Pulmonary artery endothelial cell (primary cell): ENCODE measurements around the gene L1TD1. TPM values are rescaled to one million over a fixed set of nuclear protein-coding genes. Genes with fewer than 3 reads are reported as not detected.
"Not testable (repeated sequence)": the region's sequence is repeated elsewhere in the genome, so short reads cannot be mapped to it uniquely, and the experiment has no call there.

Source experiments
- DNase-seq: peaks from one replicate; pipeline ENCODE4 v3.0.0-alpha.2; 2011; ENCODE audit warnings: low read depth, low spot score
- total RNA-seq: library from RNA; depleted of rRNA; stranded (reverse); fragments of >200 nt; gene quantifications from 2 replicates; pipeline ENCODE4 v1.2.3, GENCODE V29; 2014

Gene L1TD1
- total RNA-seq, 1 donor from 2014 or later, result not detected

DNA sequence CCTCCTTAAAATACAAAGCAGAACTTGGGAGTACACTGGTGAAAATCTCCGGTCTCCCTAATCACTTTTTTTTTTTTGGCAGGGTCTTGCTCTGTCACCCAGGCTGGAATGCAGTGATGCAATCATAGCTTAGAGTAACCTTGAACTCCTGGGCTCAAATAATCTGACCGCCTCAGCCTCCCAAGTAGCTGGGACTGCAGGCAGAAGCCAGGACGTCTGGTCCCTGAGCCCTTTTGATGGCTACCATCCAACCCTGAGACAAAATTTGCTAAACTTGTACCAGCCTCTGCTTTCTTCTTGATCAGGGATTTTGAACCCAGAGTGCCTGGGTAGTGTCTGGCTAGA, 4.1 kb downstream of the L1TD1 start:
- no peak for DNase-seq

DNA sequence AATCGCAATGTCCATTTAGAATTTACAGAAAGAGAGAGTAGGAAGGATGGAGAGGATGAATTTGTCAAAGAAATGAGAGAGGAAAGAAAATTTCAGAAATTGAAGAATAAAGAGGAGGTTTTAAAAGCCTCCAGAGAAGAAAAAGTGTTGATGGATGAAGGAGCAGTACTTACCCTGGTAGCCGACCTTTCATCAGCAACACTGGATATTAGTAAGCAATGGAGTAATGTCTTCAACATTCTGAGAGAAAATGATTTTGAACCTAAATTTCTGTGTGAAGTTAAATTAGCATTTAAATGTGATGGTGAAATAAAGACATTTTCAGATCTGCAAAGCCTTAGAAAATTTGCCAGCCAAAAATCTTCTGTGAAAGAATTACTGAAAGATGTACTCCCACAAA, 12.5 kb downstream of the L1TD1 start:
- DNase-seq, result no peak

DNA sequence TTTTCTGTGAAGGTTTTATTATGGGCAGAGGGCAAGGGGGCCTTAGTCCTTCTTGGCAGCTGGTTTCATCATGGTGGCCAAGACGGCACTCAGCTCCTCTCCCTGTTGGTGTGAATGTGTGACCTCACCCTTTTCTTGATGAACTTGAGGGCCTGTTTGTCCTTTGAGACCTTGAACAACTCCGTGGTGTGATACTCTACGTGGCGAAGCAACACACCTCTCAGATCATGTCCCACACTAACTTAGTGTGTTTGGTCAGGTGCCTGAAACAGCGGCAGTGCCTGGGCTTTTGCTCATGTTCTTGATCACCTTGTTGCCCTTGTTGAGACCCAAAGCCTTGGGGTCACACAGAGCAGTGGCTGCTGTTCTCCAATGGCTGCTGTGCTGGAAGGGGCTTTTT, 13.4 kb downstream of the L1TD1 start:
- DNase-seq, result no peak

DNA sequence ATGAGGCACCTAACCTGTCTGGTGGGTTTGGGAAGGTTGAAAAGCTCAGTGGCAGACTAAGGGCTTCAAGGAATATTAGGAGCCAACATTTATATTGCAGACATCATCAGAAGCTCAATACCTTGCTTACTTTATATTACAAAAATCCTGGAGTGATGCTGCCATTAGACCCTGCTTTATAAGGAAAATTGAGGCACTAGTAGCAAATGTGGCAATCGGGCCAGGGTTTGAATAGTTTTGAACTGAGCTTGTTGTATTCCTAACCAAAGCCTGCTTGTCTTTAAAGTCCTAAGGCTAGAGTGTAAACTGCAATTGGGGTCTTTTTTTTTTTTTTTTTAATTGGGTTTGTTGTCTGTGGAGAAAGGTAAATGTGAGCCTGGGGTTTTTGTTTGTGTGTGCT, 14.3 kb downstream of the L1TD1 start:
- DNase-seq, result no peak

DNA sequence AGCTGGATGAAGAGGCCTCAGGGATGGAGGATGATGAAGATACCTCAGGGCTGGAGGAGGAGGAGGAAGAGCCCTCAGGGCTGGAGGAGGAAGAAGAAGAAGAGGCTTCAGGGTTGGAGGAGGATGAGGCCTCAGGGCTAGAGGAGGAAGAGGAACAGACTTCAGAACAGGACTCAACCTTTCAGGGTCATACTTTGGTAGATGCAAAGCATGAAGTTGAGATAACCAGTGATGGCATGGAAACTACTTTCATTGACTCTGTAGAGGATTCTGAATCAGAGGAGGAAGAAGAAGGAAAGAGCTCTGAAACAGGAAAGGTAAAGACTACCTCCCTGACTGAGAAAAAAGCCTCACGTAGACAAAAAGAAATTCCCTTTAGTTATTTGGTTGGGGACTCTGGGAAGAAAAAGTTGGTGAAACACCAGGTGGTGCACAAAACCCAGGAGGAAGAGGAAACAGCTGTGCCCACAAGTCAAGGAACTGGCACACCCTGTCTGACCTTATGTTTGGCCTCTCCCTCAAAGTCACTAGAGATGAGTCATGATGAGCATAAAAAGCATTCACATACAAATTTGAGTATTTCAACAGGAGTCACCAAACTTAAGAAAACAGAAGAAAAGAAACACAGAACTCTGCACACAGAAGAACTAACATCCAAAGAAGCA, 15.4 kb downstream of the L1TD1 start:
- DNase-seq, result no peak

DNA sequence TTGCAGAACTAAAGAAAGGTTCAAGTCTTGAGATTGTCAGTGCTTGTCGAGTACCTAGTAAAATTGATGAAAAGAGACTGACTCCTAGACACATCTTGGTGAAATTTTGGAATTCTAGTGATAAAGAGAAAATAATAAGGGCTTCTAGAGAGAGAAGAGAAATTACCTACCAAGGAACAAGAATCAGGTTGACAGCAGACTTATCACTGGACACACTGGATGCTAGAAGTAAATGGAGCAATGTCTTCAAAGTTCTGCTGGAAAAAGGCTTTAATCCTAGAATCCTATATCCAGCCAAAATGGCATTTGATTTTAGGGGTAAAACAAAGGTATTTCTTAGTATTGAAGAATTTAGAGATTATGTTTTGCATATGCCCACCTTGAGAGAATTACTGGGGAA, 16.3 kb downstream of the L1TD1 start:
- DNase-seq, result no peak

DNA sequence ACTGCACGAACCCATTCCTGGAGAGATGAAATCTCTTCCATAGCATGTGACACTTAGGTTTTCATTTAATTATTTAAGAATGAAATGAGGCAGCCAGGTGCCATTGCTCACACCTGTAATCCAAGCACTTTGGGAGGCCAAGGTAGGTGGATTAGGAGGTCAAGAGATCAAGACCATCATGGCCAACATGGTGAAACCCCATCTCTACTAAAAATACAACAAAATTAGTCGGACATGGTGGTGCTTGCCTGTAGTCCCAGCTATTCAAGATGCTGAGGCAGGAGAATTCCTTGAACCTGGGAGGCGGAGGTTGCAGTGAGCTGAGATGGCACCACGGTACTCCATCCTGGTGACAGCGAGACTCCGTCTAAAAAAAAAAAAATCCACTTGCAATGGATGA, 17.8 kb downstream of the L1TD1 start:
- no peak for DNase-seq

DNA sequence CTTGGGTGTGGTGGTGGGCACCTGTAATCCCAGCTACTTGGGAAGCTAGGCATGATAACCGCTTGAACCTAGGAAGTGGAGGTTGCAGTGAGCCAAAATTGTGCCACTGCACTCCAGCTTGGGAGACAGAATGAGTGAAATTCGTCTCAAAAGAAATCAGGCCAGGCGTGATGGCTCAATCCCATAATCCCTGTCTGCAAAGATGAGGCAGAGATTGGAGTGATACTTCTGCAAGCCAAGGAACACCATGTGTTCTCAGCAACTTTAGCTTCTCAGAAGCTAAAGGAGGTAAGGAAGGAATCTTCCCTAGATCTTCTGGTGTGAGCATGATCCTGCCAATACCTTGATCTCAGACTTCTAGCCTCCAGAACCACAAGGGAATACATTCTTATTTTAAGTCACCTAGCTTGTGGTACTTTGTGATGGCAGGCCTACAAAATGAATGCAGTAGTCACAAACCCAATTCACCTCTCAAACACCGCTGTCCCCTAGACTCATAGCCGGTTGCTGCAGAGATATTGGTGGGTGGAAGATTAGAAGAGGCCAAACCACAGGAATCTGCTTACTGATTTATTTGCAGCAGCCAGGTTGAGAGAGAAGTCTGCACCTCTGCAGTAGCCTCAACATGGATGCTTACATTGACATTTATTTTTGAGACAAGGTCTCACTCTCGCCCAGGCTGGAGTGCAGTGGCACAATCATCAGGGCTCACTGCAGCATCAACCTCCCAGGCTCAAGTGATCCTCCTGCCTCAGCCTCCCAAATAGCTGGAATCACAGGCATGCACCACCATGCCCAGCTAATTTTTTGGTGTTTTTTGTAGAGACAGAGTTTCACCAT, 18.6 kb downstream of the L1TD1 start:
- no peak for DNase-seq

DNA sequence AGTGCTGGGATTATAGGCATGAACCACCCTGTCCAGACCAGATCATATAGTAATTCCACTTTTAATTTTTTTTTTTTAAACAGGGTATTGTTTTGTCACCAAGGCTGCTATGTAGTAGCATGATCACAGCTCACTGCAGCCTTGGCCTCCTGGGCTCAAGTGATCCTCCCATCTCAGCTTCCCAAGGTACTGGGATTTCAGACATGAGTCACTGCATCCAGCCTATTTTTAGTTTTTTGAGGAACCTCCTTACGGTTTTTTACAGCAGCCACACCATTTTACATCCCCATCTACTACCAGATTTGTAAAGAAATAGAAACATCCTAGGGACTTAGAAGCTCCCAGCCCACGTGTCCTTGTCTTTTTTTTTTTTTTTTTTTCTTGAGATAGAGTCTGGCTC, 24.0 kb downstream of the L1TD1 start:
- DNase-seq, result no peak

DNA sequence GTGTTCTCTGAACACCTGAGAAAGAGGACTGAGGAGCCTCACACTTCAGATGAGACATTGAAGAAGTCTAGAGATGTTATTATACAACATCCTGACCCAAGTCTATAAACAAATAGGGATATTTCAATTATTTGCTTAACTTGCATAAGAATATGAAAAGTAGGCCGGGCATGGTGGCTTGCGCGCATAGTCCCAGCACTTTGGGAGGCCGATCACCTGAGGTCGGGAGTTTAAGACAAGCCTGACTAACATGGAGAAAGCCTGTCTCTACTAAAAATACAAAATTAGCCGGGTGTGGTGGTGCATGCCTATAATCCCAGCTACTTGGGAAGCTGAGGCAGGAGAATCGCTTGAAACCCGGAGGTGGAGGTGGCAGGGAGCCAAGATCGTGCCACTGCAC, 25.8 kb downstream of the L1TD1 start:
- not testable (repeated sequence) for DNase-seq

DNA sequence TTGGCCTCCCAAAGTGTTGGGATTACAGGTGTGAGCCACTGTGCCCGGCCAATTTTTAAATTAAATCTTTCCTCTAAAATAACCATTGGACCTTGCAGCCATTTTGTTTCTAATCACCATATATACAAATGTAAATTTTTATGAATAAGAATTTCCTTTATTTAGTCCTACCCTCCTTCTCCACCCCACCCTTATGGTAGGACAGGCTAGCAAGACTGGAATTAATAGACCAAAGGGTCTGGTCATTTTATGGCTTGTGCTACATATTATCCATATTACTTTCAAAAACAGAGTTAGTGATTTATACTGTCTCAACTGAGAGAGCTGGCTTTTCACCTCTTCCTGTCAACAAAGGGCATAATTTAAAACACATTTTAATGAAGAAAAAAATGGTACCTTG, 26.5 kb downstream of the L1TD1 start:
- DNase-seq, result no peak

DNA sequence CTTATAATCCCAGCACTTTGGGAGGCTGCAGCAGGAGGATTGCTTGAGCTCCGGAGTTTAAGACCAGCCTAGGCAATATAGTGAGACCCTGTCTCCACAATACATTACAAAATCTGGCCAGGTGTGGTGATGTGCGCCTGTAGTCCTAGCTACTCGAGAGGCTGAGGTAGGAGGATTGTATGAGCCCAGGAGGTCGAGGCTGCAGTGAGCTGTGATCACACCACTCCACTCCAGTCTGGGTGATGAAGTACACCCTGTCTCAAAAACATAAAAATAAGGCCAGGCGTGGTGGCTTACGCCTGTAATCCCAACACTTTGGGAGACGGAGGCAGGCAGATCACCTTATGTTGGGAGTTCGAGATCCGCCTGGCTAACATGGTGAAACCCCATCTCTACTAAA, 27.7 kb downstream of the L1TD1 start:
- no peak for DNase-seq

DNA sequence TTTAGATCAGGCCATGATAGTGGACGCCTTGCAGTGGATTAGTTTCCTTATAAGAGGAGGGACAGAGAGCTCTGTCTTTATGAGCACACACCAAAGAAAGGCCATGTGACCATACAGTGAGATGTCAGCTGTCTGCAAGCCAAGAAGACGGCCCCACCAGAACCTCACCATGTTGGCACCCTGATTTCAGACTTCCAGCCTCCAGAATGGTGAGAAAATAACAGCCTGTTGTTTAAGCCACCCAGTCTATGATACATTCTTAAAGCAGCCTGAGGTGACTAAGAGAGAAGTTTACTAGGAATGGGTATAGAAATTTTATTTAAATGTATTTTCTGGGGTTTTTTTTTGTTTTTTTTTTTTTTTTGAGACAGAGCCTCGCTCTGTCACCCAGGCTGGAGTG, 29.5 kb downstream of the L1TD1 start:
- no peak for DNase-seq

DNA sequence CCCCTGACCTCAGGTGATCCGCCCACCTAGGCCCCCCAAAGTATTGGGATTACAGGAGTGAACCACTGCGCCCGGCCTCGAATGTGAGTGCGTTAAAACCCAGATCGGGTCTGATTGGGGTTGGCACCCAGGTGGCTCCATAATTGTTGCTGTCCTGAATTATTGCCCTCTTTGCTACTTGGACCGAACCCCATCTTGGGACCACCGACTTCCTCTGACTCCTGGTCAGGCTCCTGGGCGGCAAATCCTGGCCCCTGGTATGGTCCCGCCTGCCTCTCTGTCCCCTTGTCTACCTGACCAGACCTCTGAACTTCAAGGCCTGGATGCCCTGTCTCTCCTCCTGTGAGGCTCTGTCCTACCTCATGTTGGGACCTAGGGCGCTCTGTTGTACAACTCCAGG, 32.8 kb downstream of the L1TD1 start:
- no peak for DNase-seq

DNA sequence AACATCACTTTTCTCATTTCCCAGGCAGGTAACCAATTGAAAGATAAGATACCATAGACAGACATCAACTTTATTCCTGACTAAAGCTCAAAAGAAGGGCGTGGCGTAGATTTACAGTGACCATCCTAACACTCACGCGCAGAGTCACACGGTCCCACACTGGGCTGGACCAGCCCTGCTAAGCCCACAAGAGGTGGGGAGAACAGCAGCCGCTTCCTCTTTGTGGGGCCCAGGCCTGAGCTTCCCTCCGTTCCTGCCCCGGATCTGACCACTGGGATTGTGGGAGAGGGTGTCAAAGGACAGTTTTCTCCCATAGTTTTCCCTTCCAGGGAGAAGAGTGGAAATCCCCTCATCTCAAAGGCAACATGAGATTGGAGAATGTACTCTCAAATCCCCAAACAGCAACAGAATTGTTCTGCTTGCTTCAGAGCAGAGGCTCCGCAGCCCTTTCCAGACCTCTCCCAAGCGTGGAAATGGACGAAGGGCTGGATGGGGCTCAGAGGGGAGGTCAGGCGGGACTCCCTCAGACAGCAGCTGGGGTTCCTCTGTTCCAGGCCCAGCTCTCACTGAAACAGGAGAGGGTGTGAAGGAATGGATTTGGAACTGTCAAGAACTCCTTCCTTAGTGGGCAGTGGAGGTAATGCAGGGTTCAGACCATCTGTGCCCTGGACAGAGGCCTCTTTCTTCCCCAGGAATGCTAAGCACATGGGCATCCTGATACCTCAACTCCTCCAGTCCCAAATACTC, 33.7 kb downstream of the L1TD1 start:
- DNase-seq, result no peak

DNA sequence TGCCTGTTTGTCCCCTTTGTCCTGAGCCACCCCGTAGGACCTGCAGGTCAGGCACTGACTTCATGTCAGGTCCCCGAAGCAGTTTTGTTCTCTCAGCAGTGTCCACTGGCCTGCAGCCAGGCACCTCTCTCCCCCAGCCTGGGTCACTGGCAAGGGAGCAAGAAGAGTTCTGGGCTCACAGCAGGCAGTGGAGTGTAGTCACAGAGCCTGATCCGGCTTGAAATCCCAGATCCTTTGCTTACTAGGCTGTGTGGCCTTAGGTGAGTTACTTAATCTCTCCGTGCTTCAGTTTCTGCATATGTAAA, 34.2 kb downstream of the L1TD1 start:
- DNase-seq, result no peak

DNA sequence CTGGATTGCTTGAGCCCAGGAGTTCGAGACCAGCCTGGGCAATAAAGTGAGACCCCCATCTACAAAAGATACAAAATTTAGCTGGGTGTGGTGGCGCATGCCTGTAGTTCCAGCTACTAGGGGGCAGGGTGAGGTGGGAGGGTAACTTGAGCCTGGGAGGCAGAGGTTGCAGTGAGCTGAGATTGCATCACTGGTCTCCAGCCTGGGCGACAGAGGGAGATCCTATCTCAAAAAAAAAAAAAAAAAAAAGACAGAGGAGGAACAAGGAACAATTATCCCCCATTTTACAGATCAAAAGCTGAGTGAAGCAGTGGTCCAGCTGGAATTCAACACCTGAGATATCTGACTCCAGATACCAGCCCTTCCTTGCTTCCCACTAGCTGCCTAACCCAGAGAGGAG, 34.8 kb downstream of the L1TD1 start:
- DNase-seq, result no peak

DNA sequence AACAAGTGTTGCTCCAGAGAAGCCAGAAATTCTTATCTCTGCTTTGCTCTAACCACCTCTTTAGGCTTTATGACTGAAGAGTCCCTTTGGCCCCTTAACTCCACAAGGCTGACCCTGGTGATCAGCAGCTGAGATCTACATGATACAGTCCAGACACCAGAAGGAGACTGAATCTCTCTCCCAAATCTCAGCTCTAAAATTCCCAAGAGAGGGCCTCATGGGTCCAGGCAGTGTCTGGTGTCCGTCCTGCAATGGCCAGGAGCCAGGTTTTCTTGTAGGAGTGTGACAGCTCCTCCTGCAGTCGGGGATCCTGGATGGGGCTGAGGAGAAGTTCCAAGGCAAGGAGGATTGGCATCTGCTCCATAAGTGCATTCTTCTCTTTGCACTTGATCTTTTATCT, 35.3 kb downstream of the L1TD1 start:
- no peak for DNase-seq

DNA sequence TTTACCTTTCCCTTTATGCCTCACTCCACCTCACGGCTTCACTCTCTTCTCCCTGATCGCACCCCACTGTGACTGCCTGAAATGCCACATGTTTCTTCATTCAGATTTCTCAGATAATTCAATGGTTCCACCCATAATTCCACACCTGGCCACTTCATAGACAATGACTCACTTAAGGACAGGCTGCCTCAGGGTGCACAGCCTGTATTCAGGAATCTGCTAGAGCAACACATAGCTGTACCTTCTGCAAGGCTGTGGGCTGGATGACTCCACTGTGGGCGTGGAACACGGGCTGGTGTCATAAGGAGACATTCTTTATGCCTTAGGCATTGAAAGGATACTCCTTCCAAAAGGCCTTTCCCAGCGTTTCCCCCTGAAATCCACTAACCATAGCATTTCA, 36.1 kb downstream of the L1TD1 start:
- no peak for DNase-seq

DNA sequence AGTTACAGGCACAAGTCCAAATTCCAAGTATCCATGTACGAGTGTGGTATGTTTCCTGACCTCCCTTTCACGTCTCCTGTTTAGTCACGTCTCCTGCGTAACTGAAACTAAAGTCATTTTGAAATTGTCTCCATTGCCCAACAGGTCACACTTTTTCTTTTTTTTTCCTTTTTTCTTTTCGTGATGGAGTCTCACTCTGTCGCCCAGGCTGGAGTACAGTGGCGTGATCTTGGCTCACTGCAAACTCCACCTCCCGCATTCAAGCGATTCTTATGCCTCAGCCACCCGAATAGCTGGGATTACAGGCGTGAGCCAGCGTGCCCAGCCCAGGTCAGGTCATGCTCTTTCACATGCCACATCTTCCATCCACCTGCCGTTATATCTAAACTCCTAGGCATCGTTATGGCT, 38.2 kb downstream of the L1TD1 start:
- no peak for DNase-seq

DNA sequence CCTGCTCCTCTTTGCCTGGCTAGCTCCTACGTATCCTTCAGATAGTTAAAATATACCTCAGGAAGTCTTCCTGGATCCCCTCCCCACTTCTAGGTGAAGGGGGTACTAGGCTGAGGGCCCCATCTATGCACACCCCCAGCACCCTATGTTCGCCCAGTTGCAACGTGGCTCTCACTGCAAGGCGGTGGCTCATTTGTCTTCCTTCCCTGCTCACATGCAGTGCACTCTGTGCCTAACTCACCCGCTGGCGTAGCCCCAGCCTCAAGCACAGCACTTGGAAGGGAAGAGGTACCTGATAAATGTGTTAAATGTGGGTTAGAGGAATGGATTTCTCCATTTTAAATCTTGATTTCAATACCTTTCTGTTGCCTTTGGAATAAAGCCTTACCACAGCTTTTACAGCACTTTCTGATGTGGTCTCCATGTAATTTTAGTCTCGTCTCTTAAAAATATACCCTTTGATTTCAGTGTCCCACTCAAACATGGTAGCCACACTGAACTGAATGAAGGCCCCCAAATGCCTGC, 39.3 kb downstream of the L1TD1 start:
- DNase-seq, result no peak

DNA sequence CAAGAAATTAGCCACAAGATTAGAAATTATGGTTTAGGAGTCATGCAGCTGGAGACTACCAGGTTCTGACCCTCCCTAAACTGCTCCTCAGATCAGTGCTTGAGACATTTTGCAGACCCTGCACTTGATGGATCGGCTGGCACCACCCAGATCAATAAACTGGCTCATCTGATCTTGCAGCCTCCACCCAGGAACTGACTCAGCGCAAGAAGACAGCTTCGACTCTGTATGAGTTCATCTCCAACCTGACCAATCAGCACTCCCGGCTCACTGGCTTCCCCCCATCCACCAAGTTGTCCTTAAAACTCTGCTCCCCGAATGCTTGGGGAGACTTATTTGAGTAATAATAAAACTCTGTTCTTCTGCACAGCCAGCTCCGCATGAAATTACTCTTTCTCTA, 40.0 kb downstream of the L1TD1 start:
- DNase-seq, result no peak

DNA sequence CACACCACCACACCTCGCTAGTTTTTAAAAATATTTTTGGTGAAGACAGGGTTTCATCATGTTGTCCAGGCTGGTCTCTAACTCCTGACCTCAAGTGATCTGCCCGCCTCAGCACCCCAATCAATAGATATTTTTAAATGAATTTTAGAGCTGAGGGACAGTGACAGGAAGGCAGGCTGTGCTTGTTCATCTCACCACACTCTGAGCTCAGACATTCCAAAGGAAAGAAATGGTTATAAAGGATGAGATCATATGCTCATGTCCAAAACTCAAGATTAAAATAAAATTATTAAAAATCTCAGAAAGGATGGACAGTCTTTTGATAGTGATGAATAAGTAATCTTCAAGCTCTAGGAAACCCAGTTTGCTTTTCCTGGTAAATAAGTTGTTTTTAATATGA, 40.9 kb downstream of the L1TD1 start:
- DNase-seq, result no peak
